ENCODE results near the gene NBAS. TPM values are rescaled to one million over a fixed set of nuclear protein-coding genes. Genes with fewer than 3 reads are reported as not detected.

Gene NBAS
- polyA plus RNA-seq, 2 of the 4 experiments (the other 2 are of a cell fraction): 16.7 to 34.9 TPM

GRCh38 chr2:15412779-15413178 is 148.4 kb downstream of the NBAS start:
- CTCF ChIA-PET: no interaction called here
- FAIRE-seq (no peak), DNase-seq (ENCODE audit: low read depth in 1 of 2, low spot score in 1 of 2) (no peak)

DNA sequence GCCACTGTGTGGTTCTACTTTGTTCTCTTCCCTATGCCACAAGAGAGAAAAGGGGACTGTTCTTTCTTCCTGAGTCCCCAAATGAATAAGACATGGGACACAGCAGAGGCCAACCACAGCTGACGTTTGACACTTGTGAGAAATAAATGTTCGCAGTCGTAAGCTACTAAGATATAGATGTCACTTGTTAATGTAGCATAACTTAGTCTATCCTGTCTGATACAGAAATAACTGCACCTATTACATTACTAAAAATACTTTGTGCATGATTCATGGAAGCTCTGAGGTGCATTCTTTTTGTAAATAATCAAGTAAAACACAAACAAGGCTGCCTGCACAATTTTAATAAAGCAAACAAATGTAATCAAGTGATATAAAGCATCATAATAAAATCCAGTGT is 148.8 kb downstream of the NBAS start:
- H3K9me3 ChIP-seq: no peaks in the 10 kb centered on the region
- FAIRE-seq (no peak), DNase-seq (ENCODE audit: low read depth in 1 of 2, low spot score in 1 of 2) (no peak), ATAC-seq (no peak)
- no peak overlapping the region for H3K27ac ChIP-seq
- 91% methylated on average over 3 of the region's 3 CpGs for WGBS (ENCODE audit: missing lambda C conversion rate)
- no peak overlapping the region for H3K4me2 ChIP-seq
- TF ChIP-seq ATOH8 (CRISPR knock-in tag; IDR thresholded peaks at IDR 0.05; ENCODE audit: low read depth): no peak
- no peak for TF ChIP-seq ZSCAN20 (CRISPR knock-in tag; IDR thresholded peaks at IDR 0.05)
- no peak for TF ChIP-seq JUN (IDR thresholded peaks at IDR 0.05)
- TF ChIP-seq KDM1A (IDR thresholded peaks at IDR 0.05; ENCODE audit: low read depth): no peak
- no peak for TF ChIP-seq HDAC2 (IDR thresholded peaks at IDR 0.05)
- no peak for TF ChIP-seq PHF8 (IDR thresholded peaks at IDR 0.05; ENCODE audit: borderline replicate concordance, low read depth)
- no peak for TF ChIP-seq CHD4 (IDR thresholded peaks at IDR 0.05; ENCODE audit: borderline replicate concordance)
- no peak for TF ChIP-seq CBX8 (IDR thresholded peaks at IDR 0.05)
- no peak for TF ChIP-seq ESRRA (IDR thresholded peaks at IDR 0.05; ENCODE audit: borderline replicate concordance, low read length)
- no peak for TF ChIP-seq E2F6 (IDR thresholded peaks at IDR 0.05; ENCODE audit: borderline replicate concordance, low read depth)
- no peak for TF ChIP-seq CBX2 (IDR thresholded peaks at IDR 0.05; ENCODE audit: borderline replicate concordance, low read depth)
- no peak for TF ChIP-seq RCOR1 (IDR thresholded peaks at IDR 0.05; ENCODE audit: low read depth, low read length)
- TF ChIP-seq, protein P1, sequence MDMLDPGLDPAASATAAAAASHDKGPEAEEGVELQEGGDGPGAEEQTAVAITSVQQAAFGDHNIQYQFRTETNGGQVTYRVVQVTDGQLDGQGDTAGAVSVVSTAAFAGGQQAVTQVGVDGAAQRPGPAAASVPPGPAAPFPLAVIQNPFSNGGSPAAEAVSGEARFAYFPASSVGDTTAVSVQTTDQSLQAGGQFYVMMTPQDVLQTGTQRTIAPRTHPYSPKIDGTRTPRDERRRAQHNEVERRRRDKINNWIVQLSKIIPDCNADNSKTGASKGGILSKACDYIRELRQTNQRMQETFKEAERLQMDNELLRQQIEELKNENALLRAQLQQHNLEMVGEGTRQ (IDR thresholded peaks at IDR 0.05): no peak
- no peak for TF ChIP-seq RARB (CRISPR knock-in tag; IDR thresholded peaks at IDR 0.05)
- no peak for TF ChIP-seq EHMT2 (IDR thresholded peaks at IDR 0.05; ENCODE audit: low read depth)
- no peak for TF ChIP-seq TP53 (CRISPR knock-in tag; IDR thresholded peaks at IDR 0.05)
- TF ChIP-seq MAX (IDR thresholded peaks at IDR 0.05): no peak
- TF ChIP-seq PBX3 (IDR thresholded peaks at IDR 0.05): no peak
- TF ChIP-seq ZFP36 (IDR thresholded peaks at IDR 0.05; ENCODE audit: borderline replicate concordance, partially characterized antibody): no peak
- no peak for TF ChIP-seq CEBPB (IDR thresholded peaks at IDR 0.05)
- POLR2A ChIA-PET: no interaction called here
- no peak overlapping the region for H3K4me3 ChIP-seq
- CTCF ChIA-PET: no interaction called here
- H3K4me1 ChIP-seq: no peaks in the 10 kb centered on the region

More at GRCh38 chr2:15412779-15413178, 148.4 kb downstream of the NBAS start:
- no peak for ATAC-seq
- TF ChIP-seq, protein P1 (IDR thresholded peaks at IDR 0.05): no peak
- TF ChIP-seq BHLHE40 (IDR thresholded peaks at IDR 0.05; ENCODE audit: low read depth, low read length) (no peak), POLR2AphosphoS2 (conservative IDR thresholded peaks at IDR 0.05; ENCODE audit: low read length) (no peak)
- Histone ChIP-seq H3K4me3 (no peak overlapping the region), H3K27ac (no peak overlapping the region), H3K9me3 (no peaks in the 10 kb centered on the region), H3K4me1 (no peaks in the 10 kb centered on the region), H3K4me2 (no peak overlapping the region)
- POLR2A ChIA-PET: no interaction called here
- WGBS (ENCODE audit: missing lambda C conversion rate): 96% methylated on average over 6 of the region's 6 CpGs

All from A549 (cell line).